OCI-LY1 (cell line): Measurements from ENCODE around the gene NR1I2.

Source experiments
- H2AFZ ChIP-seq: fragments of 200-600 bp; sonication (generic), shearing (Covaris generic); 2 replicates; pipeline ENCODE4 v1.6.0; 2014; ENCODE audit warnings: antibody characterized with exemption, mild to moderate bottlenecking, low read length
- H3F3A ChIP-seq: fragments of 200-600 bp; sonication (generic), shearing (Covaris generic); 2 replicates; pipeline ENCODE4 v1.6.0; 2014; ENCODE audit warnings: mild to moderate bottlenecking, antibody characterized with exemption, low read length, moderate library complexity; ENCODE audit not compliant: insufficient read depth
- H3K27ac ChIP-seq: fragments of 200-600 bp; sonication (generic); 2 replicates; pipeline ENCODE4 v1.5.1; 2014; ENCODE audit warnings: low read length, mixed run types, mild to moderate bottlenecking, low read depth; ENCODE audit not compliant: poor library complexity, severe bottlenecking
- H3K27me3 ChIP-seq: fragments of 200-600 bp; sonication (generic); 2 replicates; pipeline ENCODE4 v1.6.0; 2014; ENCODE audit warnings: antibody characterized with exemption, mild to moderate bottlenecking, low read length, moderate library complexity; ENCODE audit not compliant: insufficient read depth
- H3K36me3 ChIP-seq: fragments of 200-600 bp; sonication (generic); 2 replicates; pipeline ENCODE4 v1.6.1; 2014; ENCODE audit warnings: mild to moderate bottlenecking, antibody characterized with exemption, low read length, moderate library complexity, mixed read lengths; ENCODE audit not compliant: insufficient read depth
- H3K4me1 ChIP-seq: fragments of 200-600 bp; sonication (generic); 2 replicates; pipeline ENCODE4 v1.5.1; 2014; ENCODE audit warnings: mild to moderate bottlenecking, low read length, moderate library complexity; ENCODE audit not compliant: insufficient read depth, severe bottlenecking
- H3K4me2 ChIP-seq: fragments of 200-600 bp; sonication (generic), shearing (Covaris generic); 2 replicates; pipeline ENCODE4 v1.6.1; 2014; ENCODE audit warnings: low read length
- H3K4me3 ChIP-seq: fragments of 200-600 bp; sonication (generic); 2 replicates; pipeline ENCODE4 v1.5.1; 2014; ENCODE audit warnings: low read length, low read depth, mild to moderate bottlenecking, mixed read lengths; ENCODE audit not compliant: poor library complexity, severe bottlenecking
- H3K79me2 ChIP-seq: fragments of 200-600 bp; shearing (Covaris generic); 2 replicates; pipeline ENCODE4 v1.6.1; 2016; ENCODE audit warnings: mixed run types, low read length, mixed read lengths; ENCODE audit not compliant: insufficient read depth
- H3K9ac ChIP-seq: fragments of 200-600 bp; sonication (generic), shearing (Covaris generic); 2 replicates; pipeline ENCODE4 v1.6.1; 2014; ENCODE audit warnings: mild to moderate bottlenecking, low read length, mixed read lengths
- H3K9me2 ChIP-seq: fragments of 200-600 bp; sonication (generic), shearing (Covaris generic); 2 replicates; pipeline ENCODE4 v1.6.1; 2014; ENCODE audit warnings: low read depth, mild to moderate bottlenecking, low read length, mixed read lengths
- H3K9me3 ChIP-seq: fragments of 200-600 bp; shearing (Covaris generic); 2 replicates; pipeline ENCODE4 v1.6.1; 2014; ENCODE audit warnings: low read length, mixed read lengths
- H4K20me1 ChIP-seq: fragments of 200-600 bp; sonication (generic), shearing (Covaris generic); 2 replicates; pipeline ENCODE4 v1.6.0; 2016; ENCODE audit warnings: mild to moderate bottlenecking, low read length; ENCODE audit not compliant: insufficient read depth
- CTCF ChIP-seq: fragments of 200-600 bp; sonication (generic), shearing (Covaris generic); IDR thresholded peaks from 2 replicates; pipeline ENCODE4 v1.5.1; 2017; ENCODE audit warnings: mild to moderate bottlenecking, antibody characterized with exemption, low read length, moderate library complexity, mixed read lengths
- EZH2 ChIP-seq: fragments of 200-600 bp; sonication (generic), shearing (Covaris generic); IDR thresholded peaks from 2 replicates; pipeline ENCODE4 v1.8.0; 2017; ENCODE audit warnings: borderline replicate concordance, mixed run types, mild to moderate bottlenecking, antibody characterized with exemption, low read length, moderate library complexity, mixed read lengths

Gene NR1I2

GRCh38 chr3:119808244-119808643, 26.3 kb downstream of the NR1I2 start:
- Histone ChIP-seq H3K4me3 (no peak overlapping the region), H3F3A (no peaks in the 10 kb centered on the region), H3K9ac (no peak overlapping the region), H3K9me3 (no peaks in the 10 kb centered on the region), H3K27ac (no peak overlapping the region), H2AFZ (no peak overlapping the region), H4K20me1 (no peaks in the 10 kb centered on the region), H3K9me2 (no peaks in the 10 kb centered on the region), H3K36me3 (no peaks in the 10 kb centered on the region), H3K4me1 (peaks cover 15% of the 10 kb centered on the region), H3K79me2 (no peaks in the 10 kb centered on the region), H3K27me3 (no peaks in the 10 kb centered on the region), H3K4me2 (no peak overlapping the region)
- TF ChIP-seq EZH2 (no peak), CTCF (no peak)

GRCh38 chr3:119808843-119809242, 26.9 kb downstream of the NR1I2 start:
- peaks cover 15% of the 10 kb centered on the region for H3K4me1 ChIP-seq
- no peaks in the 10 kb centered on the region for H3F3A ChIP-seq
- no peaks in the 10 kb centered on the region for H3K27me3 ChIP-seq
- H3K36me3 ChIP-seq: no peaks in the 10 kb centered on the region
- H3K79me2 ChIP-seq: no peaks in the 10 kb centered on the region
- H3K9me2 ChIP-seq: no peaks in the 10 kb centered on the region
- no peaks in the 10 kb centered on the region for H4K20me1 ChIP-seq
- H3K9me3 ChIP-seq: no peaks in the 10 kb centered on the region
- no peak for TF ChIP-seq CTCF
- no peak for TF ChIP-seq EZH2
- no peak overlapping the region for H3K4me2 ChIP-seq
- no peak overlapping the region for H3K9ac ChIP-seq
- H2AFZ ChIP-seq: no peak overlapping the region
- no peak overlapping the region for H3K4me3 ChIP-seq
- no peak overlapping the region for H3K27ac ChIP-seq

- peak overlapping the region; percentile 65 for H3K4me3 ChIP-seq
- H3K4me2 ChIP-seq: peak overlapping the region; percentile 79
- no peaks in the 10 kb centered on the region for H3K9me3 ChIP-seq
- no peaks in the 10 kb centered on the region for H3F3A ChIP-seq
- no peaks in the 10 kb centered on the region for H3K9me2 ChIP-seq
- no peak overlapping the region for H3K27ac ChIP-seq
- H4K20me1 ChIP-seq: no peaks in the 10 kb centered on the region
- peaks cover 15% of the 10 kb centered on the region for H3K4me1 ChIP-seq
- no peaks in the 10 kb centered on the region for H3K36me3 ChIP-seq
- TF ChIP-seq CTCF (no peak), EZH2 (no peak)
- H2AFZ ChIP-seq: peak overlapping the region; percentile 91
- no peaks in the 10 kb centered on the region for H3K79me2 ChIP-seq
- peak overlapping the region; percentile 74 for H3K9ac ChIP-seq
- no peaks in the 10 kb centered on the region for H3K27me3 ChIP-seq
Observed at GRCh38 chr3:119809249-119810017, 27.5 kb downstream of the NR1I2 start.
